NCI-H2227 (cell line): ENCODE results near the gene SSX5.
"Not testable (repeated sequence)": the region's sequence is repeated elsewhere in the genome, so short reads cannot be mapped to it uniquely, and the experiment has no call there.

ENCODE experiments used
- DNase-seq: peaks from one replicate; lab custom pipeline; 2025; ENCODE audit not compliant: unreplicated experiment; lab: John Stamatoyannopoulos, UW

SSX5 gene, protein sequence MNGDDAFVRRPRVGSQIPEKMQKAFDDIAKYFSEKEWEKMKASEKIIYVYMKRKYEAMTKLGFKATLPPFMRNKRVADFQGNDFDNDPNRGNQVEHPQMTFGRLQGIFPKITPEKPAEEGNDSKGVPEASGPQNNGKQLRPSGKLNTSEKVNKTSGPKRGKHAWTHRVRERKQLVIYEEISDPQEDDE

DNA sequence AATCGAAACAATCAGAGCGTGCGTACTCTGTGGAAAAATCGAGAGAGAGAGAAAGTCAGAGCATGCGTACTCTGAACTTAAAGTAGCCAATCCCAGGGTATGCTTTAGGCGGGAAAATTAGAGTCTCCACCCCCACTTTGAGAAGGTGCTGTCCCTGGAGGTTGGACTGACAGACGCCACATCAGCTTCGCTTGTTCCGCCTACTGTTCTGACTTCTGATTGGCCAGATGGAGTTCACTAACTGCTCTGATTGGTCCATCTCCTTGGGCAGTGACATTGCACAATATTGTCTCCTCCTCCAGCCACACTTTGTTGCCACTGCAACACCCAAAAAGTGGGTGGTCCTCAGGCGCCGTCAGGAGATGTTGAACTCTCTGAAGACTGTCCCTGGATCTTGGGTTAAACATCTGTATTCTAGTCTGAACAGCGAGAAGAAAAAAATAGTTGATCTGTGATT is at the start of gene SSX5:
Gene SSX5 (minus strand): TSS at position 51 of the 457 bp plus-strand sequence. CDS start 1,437 bp downstream, outside the sequence.
- DNase-seq = no peak

DNA sequence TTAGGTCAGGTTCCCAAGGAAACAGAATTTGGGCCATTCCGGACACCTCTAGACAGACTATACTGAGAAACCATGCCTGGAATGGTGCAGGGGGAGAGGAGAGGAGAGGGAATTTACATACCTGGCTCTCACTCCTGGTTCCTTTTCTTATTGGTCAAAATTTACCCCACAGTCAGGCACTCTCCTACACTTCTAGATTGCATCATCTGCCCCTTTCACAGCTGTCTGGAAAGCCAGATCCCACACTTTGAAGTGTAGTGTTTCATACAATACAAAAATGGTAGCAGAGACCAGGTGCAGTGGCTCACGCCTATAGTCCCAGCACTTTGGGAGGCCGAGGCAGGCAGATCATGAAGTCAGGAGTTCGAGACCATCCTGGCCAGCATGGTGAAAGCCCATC is 27.6 kb upstream of the SSX5 start:
- DNase-seq = not testable (repeated sequence)

DNA sequence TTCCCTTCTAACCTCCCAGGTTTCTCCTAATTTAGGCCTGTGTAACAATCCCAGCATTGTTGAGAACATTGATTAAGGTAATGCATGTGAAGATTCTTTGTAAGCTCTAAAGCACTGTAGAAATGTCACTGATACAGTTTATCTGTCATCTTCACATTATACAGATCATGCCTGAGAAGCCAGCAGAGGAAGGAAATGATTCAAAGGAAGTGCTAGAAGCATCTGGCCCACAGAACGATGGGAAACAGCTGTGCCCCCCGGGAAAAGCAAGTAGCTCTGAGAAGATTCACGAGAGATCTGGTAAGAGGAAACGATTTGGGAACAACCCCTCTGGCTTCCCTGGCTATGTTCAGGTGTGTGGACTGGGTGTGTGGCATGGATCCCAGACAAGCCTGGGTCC is 17.7 kb upstream of the SSX5 start:
- DNase-seq = not testable (repeated sequence)

DNA sequence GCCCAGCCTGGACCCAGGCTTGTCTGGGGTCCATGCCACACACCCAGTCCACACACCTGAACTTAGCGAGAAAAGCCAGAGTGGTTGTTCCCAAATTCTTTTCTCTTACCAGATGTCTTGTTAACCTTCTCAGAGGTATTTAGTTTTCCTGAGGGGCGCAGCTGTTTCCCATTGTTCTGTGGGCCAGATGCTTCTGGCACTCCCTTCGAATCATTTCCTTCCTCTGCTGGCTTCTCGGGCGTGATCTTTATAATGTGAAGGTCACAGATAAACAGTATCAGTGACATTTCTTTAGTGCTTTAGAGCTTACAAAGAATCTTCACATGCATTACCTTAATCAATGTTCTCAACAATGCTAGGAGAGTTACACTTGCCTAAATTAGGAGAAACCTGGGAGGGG is 6.6 kb downstream of the SSX5 start:
- DNase-seq = not testable (repeated sequence)

DNA sequence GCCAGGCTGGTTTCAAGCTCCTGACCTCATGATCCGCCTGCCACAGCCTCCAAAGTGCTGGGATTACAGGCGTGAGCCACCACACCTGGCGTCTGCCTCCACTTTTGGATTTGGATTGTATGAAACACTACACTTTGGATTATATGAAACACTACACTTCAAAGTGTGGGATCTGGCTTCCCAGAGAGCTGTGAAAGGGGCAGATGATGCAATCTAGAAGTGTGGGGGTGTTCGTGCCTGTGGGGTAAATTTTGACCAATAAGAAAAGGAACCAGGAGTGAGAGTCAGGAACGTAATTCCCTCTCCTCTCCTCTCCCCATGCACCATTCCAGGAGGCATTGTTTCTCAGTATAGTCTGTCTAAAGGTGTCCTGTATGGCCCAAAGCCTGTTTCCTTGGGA is 14.7 kb downstream of the SSX5 start:
- DNase-seq = not testable (repeated sequence)

DNA sequence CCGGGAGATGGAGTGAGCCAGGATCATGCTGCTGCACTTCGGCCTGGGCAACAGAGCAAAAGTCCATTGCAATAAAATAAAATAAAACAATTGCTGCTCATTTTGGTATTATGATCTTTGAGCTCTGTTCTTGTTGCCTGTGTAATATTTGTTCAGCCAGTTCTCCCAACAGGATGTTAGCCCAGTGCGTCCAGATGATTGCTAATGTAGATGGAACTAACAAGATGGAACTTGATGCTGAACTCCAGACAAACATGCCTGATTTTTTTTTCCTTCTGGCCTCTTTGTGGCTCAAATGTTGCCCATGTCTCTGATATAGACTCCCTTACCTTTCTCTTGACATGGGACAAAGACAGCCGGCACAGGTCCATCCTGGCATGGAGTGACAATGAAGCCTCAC is 15.8 kb downstream of the SSX5 start:
- no peak for DNase-seq

DNA sequence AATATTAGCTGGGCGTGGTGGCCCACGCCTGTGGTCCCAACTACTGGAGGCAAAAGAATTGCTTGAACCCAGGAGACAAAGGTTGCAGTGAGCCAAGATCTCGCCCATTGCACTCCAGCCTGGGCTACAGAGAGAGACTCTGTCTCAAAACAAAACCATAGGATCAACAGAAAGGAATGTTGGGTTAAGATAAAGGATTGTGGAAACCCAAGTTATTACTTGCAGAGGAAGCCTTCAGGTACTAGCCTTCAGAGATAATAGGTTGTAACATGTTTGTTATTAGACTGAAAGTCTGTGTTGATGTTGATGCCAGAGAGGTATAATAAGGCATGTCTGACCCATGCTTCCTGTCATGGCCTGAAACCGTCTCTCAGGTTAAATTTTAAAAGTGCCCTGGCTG is 16.9 kb downstream of the SSX5 start:
- DNase-seq = no peak

DNA sequence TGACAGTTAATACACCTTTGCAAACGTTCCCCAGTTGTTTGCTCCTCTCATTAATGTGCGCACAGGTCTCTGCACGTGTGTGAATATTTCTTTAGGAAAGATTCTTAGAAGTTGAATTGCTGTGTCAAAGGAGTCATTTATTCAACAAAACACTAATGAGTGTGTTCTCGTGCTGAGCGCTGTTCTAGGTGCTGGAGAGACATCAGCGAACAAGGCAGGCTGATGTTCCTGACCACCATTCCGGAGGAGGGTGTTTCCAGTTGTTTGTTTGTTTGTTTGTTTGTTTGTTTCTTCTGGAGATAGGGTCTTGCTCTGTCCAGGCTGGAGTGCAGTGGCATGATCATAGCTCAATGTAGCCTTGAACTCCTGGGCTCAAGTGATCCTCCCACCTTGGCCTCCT is 30.3 kb downstream of the SSX5 start:
- not testable (repeated sequence) for DNase-seq

DNA sequence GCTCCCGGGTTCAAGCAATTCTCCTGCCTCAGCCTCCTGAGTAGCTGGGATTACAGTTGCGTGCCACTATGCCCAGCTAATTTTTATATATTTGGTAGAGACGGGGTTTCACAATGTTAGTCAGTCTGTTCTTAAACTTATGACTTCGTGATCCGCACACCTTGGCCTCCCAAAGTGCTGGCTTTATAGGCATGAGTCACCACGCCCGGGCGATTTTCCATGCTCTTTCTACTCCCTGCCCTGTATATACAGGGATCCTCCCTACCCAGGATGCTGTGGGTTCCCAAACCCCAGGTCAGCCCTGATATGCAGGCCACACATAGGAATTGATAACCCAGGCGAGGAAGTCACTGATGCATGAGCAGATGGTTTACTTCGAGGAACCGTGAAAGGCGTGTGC is 31.4 kb downstream of the SSX5 start:
- no peak for DNase-seq

DNA sequence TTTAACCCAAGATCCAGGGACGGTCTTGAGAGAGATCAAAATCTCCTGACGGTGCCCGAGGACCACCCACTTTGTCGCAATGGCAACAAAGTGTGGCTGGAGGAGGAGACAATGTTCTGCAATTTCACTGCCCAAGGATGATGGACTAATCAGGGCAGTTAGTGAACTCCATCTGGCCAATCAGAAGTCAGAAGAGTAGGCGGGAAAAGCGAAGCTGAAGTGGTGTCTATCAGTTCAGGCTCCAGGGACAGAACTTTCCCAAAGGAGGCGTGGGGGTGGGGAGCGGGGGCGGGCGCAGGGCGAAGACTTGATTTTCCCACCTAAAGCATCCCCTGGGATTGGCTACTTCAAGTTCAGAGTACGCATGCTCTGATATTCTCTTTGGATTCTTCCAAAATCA is 40.6 kb downstream of the SSX5 start:
- DNase-seq = no peak

DNA sequence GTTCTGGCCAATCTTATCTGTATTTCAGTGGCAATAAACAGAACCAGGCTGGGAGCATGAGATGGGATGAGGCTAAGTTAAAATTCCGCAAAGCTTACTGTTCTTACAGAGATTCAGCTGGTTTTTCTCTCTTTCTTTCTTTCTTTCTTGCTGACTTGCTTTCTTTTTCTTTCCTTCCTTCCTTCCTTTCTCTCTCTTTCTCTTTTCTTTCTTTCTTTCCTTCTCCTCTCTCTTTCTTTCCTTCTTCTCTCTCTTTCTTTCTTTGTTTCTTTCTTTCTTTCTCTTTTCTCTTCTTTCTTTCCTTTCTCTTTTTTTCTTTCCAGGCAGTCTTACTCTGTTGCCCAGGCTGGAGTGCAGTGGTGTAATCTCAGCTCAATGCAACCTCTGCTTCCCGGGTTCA is 41.8 kb downstream of the SSX5 start:
- no peak for DNase-seq

DNA sequence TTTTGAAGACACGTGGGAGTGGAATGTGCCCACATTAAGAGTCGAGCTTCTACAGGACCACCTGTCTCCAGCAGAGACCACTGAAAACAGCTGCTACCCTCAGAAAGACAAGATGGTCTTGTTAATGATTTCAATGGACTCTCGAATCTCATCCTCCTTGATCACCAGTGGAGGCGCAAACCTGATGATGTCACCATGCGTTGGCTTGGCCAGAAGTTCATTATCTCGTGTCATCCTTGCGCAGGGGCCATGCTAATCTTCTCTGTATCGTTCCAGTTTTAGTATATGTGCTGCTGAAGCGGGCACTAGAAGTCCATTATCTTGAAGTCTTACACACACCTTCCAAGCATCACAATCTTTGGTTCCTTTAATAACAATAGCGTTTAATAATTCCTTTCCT is 42.8 kb downstream of the SSX5 start:
- DNase-seq = no peak

DNA sequence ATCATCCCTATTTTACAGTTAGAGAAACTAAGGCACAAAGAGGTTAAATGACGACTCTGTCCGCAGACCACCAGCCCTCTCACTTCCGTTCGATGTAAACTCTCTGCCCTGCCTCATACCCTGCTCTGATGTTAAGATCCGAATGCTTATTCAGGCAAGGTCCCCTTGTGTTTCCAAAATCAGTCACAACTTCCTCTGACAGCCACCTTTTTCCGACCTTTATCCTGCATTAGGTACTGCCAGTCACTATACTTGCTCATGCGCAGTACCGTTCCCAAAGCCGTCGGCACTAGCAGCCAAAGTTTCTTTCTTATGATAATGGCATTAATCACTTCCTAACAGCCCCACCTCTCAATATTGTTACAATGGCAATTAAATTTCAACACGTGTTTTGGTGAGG is 53.9 kb downstream of the SSX5 start:
- not testable (repeated sequence) for DNase-seq

DNA sequence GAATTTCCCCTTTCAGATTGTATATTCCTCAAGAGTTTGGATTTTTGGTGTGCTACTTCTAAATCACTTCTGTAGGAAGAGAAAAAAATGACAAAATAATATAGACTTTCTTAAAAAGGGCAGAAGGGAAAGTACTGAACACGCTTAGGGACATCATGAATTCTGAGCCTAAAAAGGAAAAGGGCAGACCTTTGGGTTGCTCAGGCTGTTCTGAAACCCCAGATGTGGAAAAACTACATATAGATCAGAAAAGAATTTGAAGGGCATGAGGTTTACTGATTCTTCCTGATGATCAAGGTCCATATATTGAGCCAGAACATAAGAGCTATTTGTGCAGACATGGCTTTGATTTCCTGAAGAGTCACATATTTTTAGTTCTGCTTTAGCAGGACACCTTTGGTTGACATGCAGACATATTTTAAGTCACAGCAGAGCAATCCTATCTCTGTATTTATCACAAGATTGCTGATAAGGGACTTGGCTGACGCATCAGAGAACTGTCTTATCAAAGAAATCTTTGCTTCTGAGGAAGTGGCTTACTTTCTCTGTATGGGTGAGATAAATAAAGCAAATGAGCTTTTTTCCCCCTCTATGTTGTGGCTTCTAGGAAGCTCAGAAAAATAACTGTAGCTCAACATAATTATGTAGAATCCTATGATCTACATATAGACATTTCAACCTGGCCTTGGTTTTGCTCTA is 54.6 kb downstream of the SSX5 start:
- not testable (repeated sequence) for DNase-seq

DNA sequence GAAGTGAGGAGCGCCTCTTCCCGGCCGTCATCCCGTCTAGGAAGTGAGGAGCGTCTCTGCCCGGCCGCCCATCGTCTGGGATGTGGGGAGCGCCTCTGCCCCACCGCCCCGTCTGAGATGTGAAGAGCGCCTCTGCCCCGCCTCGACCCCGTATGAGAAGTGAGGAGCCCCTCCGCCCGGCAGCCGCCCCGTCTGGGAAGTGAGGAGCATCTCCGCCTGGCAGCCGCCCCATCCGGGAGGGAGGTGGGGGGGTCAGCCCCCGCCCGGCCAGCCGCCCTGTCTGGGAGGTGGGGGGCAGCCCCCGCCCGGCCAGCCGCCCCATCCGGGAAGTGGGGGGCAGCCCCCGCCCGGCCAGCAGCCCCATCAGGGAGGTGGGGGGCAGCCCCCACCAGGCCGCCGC is 57.5 kb downstream of the SSX5 start:
- DNase-seq = not testable (repeated sequence)
